IMR-90 (cell line): Measurements from ENCODE around the gene GLCCI1. TPM values are rescaled to one million over a fixed set of nuclear protein-coding genes. Genes with fewer than 3 reads are reported as not detected.

Experiments used
- ATAC-seq: fragments of 200-7000 bp; cut with Tn5 transposase; 2 replicates; pipeline ENCODE4 v1.9.1; 2020; ENCODE audit warnings: low read depth, mild to moderate bottlenecking, moderate library complexity
- BruUV-seq: library from RNA; stranded (reverse); fragments of 400-500 nt; replicated peaks from 2 replicates; lab custom pipeline; 2021; lab: Mats Ljungman, UMichigan
- CTCF ChIA-PET: fragments of 300-600 bp; formaldehyde crosslinking; extraction: SDS; loops from one replicate; lab custom pipeline; 2021; ENCODE audit warnings: antibody characterized with exemption; lab: Yijun Ruan, JAX
- POLR2A ChIA-PET: fragments of 300-600 bp; sonication (Branson Sonifier 250); formaldehyde crosslinking; loops from one replicate; lab custom pipeline; 2022; ENCODE audit warnings: antibody characterized with exemption; ENCODE audit not compliant: unreplicated experiment; lab: Charles Lee
- DNase-seq: peaks from one replicate; pipeline ENCODE4 v3.0.0; 2013
- H2AFZ ChIP-seq: replicated peaks from 2 replicates; pipeline ENCODE3; 2013; ENCODE audit warnings: low read length, mild to moderate bottlenecking; ENCODE audit not compliant: poor library complexity
- H2AK5ac ChIP-seq: 2 replicates; pipeline ENCODE4 v1.6.1; 2013; ENCODE audit warnings: low read depth, low read length, inconsistent platforms
- H2AK9ac ChIP-seq: replicated peaks from 2 replicates; pipeline ENCODE3; 2013; ENCODE audit warnings: mild to moderate bottlenecking, low read depth, low read length, moderate library complexity; ENCODE audit not compliant: poor library complexity
- H2BK120ac ChIP-seq: 2 replicates; pipeline ENCODE4 v1.6.1; 2013; ENCODE audit warnings: low read depth, low read length, inconsistent platforms
- H2BK15ac ChIP-seq: 3 replicates; pipeline ENCODE4 v1.6.1; 2013; ENCODE audit warnings: low read depth, low read length, inconsistent platforms
- H2BK20ac ChIP-seq: 2 replicates; pipeline ENCODE4 v1.6.1; 2013; ENCODE audit warnings: low read depth, mild to moderate bottlenecking, inconsistent platforms, low read length, moderate library complexity
- H2BK5ac ChIP-seq: 2 replicates; pipeline ENCODE4 v1.6.1; 2013; ENCODE audit warnings: mild to moderate bottlenecking, low read depth, low read length, inconsistent platforms; ENCODE audit not compliant: poor library complexity, severe bottlenecking
- H3K14ac ChIP-seq: replicated peaks from 2 replicates; pipeline ENCODE4 v1.6.1; 2013; ENCODE audit warnings: low read depth, low read length, inconsistent platforms
- H3K18ac ChIP-seq: 2 replicates; pipeline ENCODE4 v1.6.1; 2013; ENCODE audit warnings: low read depth, low read length, control low read depth
- H3K23ac ChIP-seq: 2 replicates; pipeline ENCODE4 v1.6.1; 2013; ENCODE audit warnings: low read depth, low read length, inconsistent platforms
- H3K27ac ChIP-seq: 2 replicates; pipeline ENCODE4 v1.5.1; 2013; ENCODE audit warnings: mild to moderate bottlenecking, control low read depth, low read length; ENCODE audit not compliant: insufficient read depth
- H3K27me3 ChIP-seq: 2 replicates; pipeline ENCODE4 v1.6.1; 2013; ENCODE audit warnings: low read length; ENCODE audit not compliant: control insufficient read depth, insufficient read depth
- H3K36me3 ChIP-seq: 2 replicates; pipeline ENCODE4 v1.6.1; 2013; ENCODE audit warnings: low read length, mixed read lengths; ENCODE audit not compliant: control insufficient read depth, insufficient read depth
- H3K4ac ChIP-seq: 2 replicates; pipeline ENCODE4 v1.6.1; 2013; ENCODE audit warnings: low read depth, low read length, inconsistent platforms
- H3K4me1 ChIP-seq: 2 replicates; pipeline ENCODE4 v1.6.1; 2013; ENCODE audit warnings: low read length, mixed read lengths; ENCODE audit not compliant: control insufficient read depth, insufficient read depth
- H3K4me2 ChIP-seq: 2 replicates; pipeline ENCODE4 v1.6.1; 2013; ENCODE audit warnings: low read depth, mild to moderate bottlenecking, control low read depth, low read length, moderate library complexity
- H3K4me3 ChIP-seq: 2 replicates; pipeline ENCODE4 v1.5.1; 2013; ENCODE audit warnings: low read depth, mild to moderate bottlenecking, control low read depth, low read length, moderate library complexity; ENCODE audit not compliant: insufficient read depth
- H3K56ac ChIP-seq: 2 replicates; pipeline ENCODE4 v1.6.1; 2013; ENCODE audit warnings: low read length, inconsistent platforms; ENCODE audit not compliant: insufficient read depth; ENCODE audit errors: extremely low read depth
- H3K79me1 ChIP-seq, 2 experiments: 2 replicates each; pipeline ENCODE4 v1.6.1; 2013; ENCODE audit warnings: low read length in 2 of 2, inconsistent platforms in 1 of 2, low read depth in 1 of 2
- H3K9ac ChIP-seq: 2 replicates; pipeline ENCODE4 v1.6.1; 2013; ENCODE audit warnings: low read depth, low read length, control low read depth
- H3K9me1 ChIP-seq: 2 replicates; pipeline ENCODE4 v1.6.1; 2013; ENCODE audit warnings: low read length, inconsistent platforms; ENCODE audit not compliant: insufficient read depth
- H3K9me3 ChIP-seq: 2 replicates; pipeline ENCODE4 v1.6.1; 2013; ENCODE audit warnings: low read length; ENCODE audit not compliant: control insufficient read depth, insufficient read depth
- H4K20me1 ChIP-seq: 2 replicates; pipeline ENCODE4 v1.6.1; 2013; ENCODE audit warnings: low read length, inconsistent platforms; ENCODE audit not compliant: insufficient read depth
- H4K5ac ChIP-seq: 2 replicates; pipeline ENCODE4 v1.6.1; 2013; ENCODE audit warnings: mild to moderate bottlenecking, low read depth, low read length, control low read depth
- H4K8ac ChIP-seq, 2 experiments: 2 replicates each; pipeline ENCODE4 v1.6.1; 2013; ENCODE audit warnings: low read depth in 2 of 2, low read length in 2 of 2, control low read depth in 1 of 2, inconsistent platforms in 1 of 2
- H4K91ac ChIP-seq: 2 replicates; pipeline ENCODE4 v1.6.1; 2013; ENCODE audit warnings: low read depth, low read length, inconsistent platforms; ENCODE audit not compliant: insufficient read depth
- FOS ChIP-seq: fragments of 150-350 bp; IDR thresholded peaks from 2 replicates; pipeline ENCODE4 v1.6.1; 2016; ENCODE audit warnings: low read depth, low read length
- MAFK ChIP-seq: IDR thresholded peaks from 2 replicates; pipeline ENCODE4 v1.6.1; 2012; ENCODE audit warnings: low read depth, low read length, improper control_type of control experiment
- MXI1 ChIP-seq: IDR thresholded peaks from 2 replicates; pipeline ENCODE4 v1.6.1; 2012; ENCODE audit warnings: low read depth, mild to moderate bottlenecking, low read length, moderate library complexity, borderline replicate concordance
- POLR2A ChIP-seq: IDR thresholded peaks from 2 replicates; pipeline ENCODE4 v1.6.1; 2012; ENCODE audit warnings: mild to moderate bottlenecking, low read depth, low read length
- RAD21 ChIP-seq: IDR thresholded peaks from 2 replicates; pipeline ENCODE4 v1.6.1; 2012; ENCODE audit warnings: low read length, improper control_type of control experiment
- RCOR1 ChIP-seq: IDR thresholded peaks from 2 replicates; pipeline ENCODE4 v1.6.1; 2012; ENCODE audit warnings: mild to moderate bottlenecking, low read length, improper control_type of control experiment; ENCODE audit not compliant: insufficient replicate concordance
- RFX5 ChIP-seq: IDR thresholded peaks from 2 replicates; pipeline ENCODE4 v1.8.0; 2012; ENCODE audit warnings: low read depth, mild to moderate bottlenecking, low read length, moderate library complexity
- WGBS, 2 experiments: methylation state at CpG; one replicate each; pipeline versions ENCODE4 v1.1.5 to v1.1.7; 2013; ENCODE audit warnings: missing lambda C conversion rate in 2 of 2; ENCODE audit not compliant: insufficient read length in 1 of 2; ENCODE audit errors: extremely low coverage in 2 of 2; 5-methylcytosine and 5-hydroxymethylcytosine counted together
- dilution Hi-C: fragments of 300-500 bp; cut with HindIII; formaldehyde crosslinking; loops from one replicate; pipeline ENCODE4 v1.14.3; 2018; ENCODE audit warnings: low sequenced_read_pairs; ENCODE audit not compliant: unreplicated experiment
- in situ Hi-C: fragments of 300-500 bp; cut with MboI; formaldehyde crosslinking; loops from 3 replicates; pipeline ENCODE4 v1.14.3; 2019; ENCODE audit warnings: low sequenced_read_pairs, inconsistent platforms, mixed read lengths
- intact Hi-C: fragments of 100-400 bp; cut with micrococcal nuclease; formaldehyde crosslinking; loops from 2 replicates; pipeline ENCODE4 v1.10.0; 2022
- polyA plus RNA-seq, 3 experiments: library from polyadenylated mRNA; depleted of rRNA; stranded (reverse); fragments of >200 nt; gene quantifications; 2 replicates each; pipeline ENCODE4 v1.2.3, GENCODE V29; 2012; ENCODE audit warnings: low replicate concordance in 1 of 3
- total RNA-seq: library from RNA; depleted of rRNA; stranded (reverse); fragments of >200 nt; gene quantifications from 2 replicates; pipeline ENCODE4 v1.2.3, GENCODE V29; 2012
- TF ChIP-seq, protein P1 (sequence below): conservative IDR thresholded peaks from 2 replicates; pipeline ENCODE4 v1.5.1; 2012; ENCODE audit warnings: mild to moderate bottlenecking, low read depth, low read length, improper control_type of control experiment
- TF ChIP-seq, protein P2 (sequence below): fragments of 150-350 bp; IDR thresholded peaks from 2 replicates; pipeline ENCODE4 v1.6.1; 2017; ENCODE audit warnings: mild to moderate bottlenecking, antibody characterized with exemption, low read length, low read depth

GLCCI1 gene
- total and polyA plus RNA-seq, 2 of the 4 experiments (the other 2 are of a cell fraction) = 4.1 to 6.2 TPM

DNA sequence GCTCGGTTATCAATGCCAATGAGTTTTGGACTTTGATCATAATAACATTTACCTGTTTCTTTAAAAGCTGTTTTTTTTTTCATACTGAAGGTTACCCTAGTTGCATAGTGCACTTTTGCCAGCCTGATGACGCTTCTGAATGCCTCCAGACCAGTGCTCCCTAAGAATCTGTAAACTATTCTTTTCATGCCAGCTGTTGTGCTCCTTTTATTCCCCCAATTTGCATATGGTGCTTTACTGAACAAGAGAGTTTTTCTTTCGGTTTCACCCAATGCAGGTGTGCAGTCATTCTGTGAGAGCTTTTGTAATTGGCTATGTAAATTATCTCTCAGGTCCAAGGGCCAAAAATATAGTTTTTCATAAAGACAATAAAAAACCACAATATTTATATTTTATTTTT, 48.1 kb upstream of the GLCCI1 start:
- Histone ChIP-seq H4K20me1 (no peaks in the 10 kb centered on the region), H2BK15ac (no peak overlapping the region), H2AFZ (no peak overlapping the region), H3K9me1 (no peaks in the 10 kb centered on the region), H3K4ac (no peak overlapping the region), H4K91ac (no peak overlapping the region), H3K14ac (no peak overlapping the region), H4K8ac (no peak overlapping the region), H4K5ac (no peak overlapping the region), H2AK9ac (no peak overlapping the region), H2AK5ac (no peak overlapping the region), H3K18ac (no peak overlapping the region), H3K27ac (no peak overlapping the region), H3K4me1 (no peaks in the 10 kb centered on the region; the same call in 1 of the 2 replicates), H3K9ac (no peak overlapping the region), H2BK20ac (no peak overlapping the region), H3K4me3 (no peak overlapping the region), H3K56ac (no peak overlapping the region), H3K27me3 (no peaks in the 10 kb centered on the region), H3K36me3 (no peaks in the 10 kb centered on the region), H3K4me2 (no peak overlapping the region), H2BK120ac (no peak overlapping the region), H2BK5ac (no peak overlapping the region), H3K23ac (no peak overlapping the region), H3K9me3 (no peaks in the 10 kb centered on the region), H3K79me1 (no peaks in the 10 kb centered on the region)
- DNase-seq = no peak
- dilution Hi-C loops = no loop called here
- WGBS, 2 experiments = no CpG with 5 or more reads among the region's 3 CpGs
- CTCF ChIA-PET = interaction anchor here (1.0 kb wide), 1 partner anchor 10 kb away, joined by 3 read pairs; no protein-coding TSS in a partner anchor
- POLR2A ChIA-PET = no interaction called here
- no peak for TF ChIP-seq RFX5
- no peak for TF ChIP-seq RCOR1
- TF ChIP-seq RAD21 = no peak
- TF ChIP-seq, protein P1, sequence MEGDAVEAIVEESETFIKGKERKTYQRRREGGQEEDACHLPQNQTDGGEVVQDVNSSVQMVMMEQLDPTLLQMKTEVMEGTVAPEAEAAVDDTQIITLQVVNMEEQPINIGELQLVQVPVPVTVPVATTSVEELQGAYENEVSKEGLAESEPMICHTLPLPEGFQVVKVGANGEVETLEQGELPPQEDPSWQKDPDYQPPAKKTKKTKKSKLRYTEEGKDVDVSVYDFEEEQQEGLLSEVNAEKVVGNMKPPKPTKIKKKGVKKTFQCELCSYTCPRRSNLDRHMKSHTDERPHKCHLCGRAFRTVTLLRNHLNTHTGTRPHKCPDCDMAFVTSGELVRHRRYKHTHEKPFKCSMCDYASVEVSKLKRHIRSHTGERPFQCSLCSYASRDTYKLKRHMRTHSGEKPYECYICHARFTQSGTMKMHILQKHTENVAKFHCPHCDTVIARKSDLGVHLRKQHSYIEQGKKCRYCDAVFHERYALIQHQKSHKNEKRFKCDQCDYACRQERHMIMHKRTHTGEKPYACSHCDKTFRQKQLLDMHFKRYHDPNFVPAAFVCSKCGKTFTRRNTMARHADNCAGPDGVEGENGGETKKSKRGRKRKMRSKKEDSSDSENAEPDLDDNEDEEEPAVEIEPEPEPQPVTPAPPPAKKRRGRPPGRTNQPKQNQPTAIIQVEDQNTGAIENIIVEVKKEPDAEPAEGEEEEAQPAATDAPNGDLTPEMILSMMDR = no peak
- TF ChIP-seq POLR2A = no peak
- no peak for TF ChIP-seq MXI1
- TF ChIP-seq, protein P2, sequence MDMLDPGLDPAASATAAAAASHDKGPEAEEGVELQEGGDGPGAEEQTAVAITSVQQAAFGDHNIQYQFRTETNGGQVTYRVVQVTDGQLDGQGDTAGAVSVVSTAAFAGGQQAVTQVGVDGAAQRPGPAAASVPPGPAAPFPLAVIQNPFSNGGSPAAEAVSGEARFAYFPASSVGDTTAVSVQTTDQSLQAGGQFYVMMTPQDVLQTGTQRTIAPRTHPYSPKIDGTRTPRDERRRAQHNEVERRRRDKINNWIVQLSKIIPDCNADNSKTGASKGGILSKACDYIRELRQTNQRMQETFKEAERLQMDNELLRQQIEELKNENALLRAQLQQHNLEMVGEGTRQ = no peak
- TF ChIP-seq FOS = no peak
- no peak for TF ChIP-seq MAFK
- no TSS peak for BruUV-seq
- intact Hi-C loops = no loop called here
- no peak for ATAC-seq
- in situ Hi-C loops = no loop called here
